Adrenal gland (tissue), 19 donors: ENCODE measurements around the gene SIGLEC5. TPM values are rescaled to one million over a fixed set of nuclear protein-coding genes. Genes with fewer than 3 reads are reported as not detected.
A peak's percentile ranks its signal among the peaks of the same experiment; 100 is the strongest.
"Not testable (repeated sequence)": the region's sequence is repeated elsewhere in the genome, so short reads cannot be mapped to it uniquely, and the experiment has no call there.

ENCODE experiments used
- DNase-seq, 7 donors: peaks; one replicate each; pipeline ENCODE4 v3.0.0-alpha.2; 2019 to 2020
- H3K27ac ChIP-seq, 5 donors: fragments of 200-600 bp; sonication (generic) in 4 of 5; 1 replicate in 3 of 5; 2 replicates in 2 of 5; pipeline versions ENCODE4 v1.5.1 to v1.8.0; 2016 to 2020; ENCODE audit warnings: mild to moderate bottlenecking in 1 of 5
- H3K27me3 ChIP-seq: fragments of 200-600 bp; 2 replicates; pipeline ENCODE4 v1.8.0; 2021
- H3K36me3 ChIP-seq, 2 donors: fragments of 200-600 bp; replicated peaks in 1 of 2; 1 replicate in 1 of 2; 2 replicates in 1 of 2; pipeline versions ENCODE4 v1.5.1 to v1.8.0; 2018 to 2022
- H3K4me1 ChIP-seq, 2 donors: fragments of 200-600 bp; replicated peaks in 1 of 2; 1 replicate in 1 of 2; 2 replicates in 1 of 2; pipeline versions ENCODE4 v1.5.1 to v1.8.0; 2018 to 2021
- H3K4me3 ChIP-seq, 4 donors: fragments of 200-600 bp; sonication (generic) in 3 of 4; one replicate each; pipeline ENCODE4 v1.5.1; 2016 to 2018
- H3K9me3 ChIP-seq, 3 donors: fragments of 200-600 bp; sonication (generic) in 1 of 3; replicated peaks in 1 of 3; 1 replicate in 2 of 3; 2 replicates in 1 of 3; pipeline versions ENCODE4 v1.5.1 to v1.8.0; 2016 to 2021
- POLR2A ChIP-seq, 2 donors: fragments of 450-650 bp; IDR thresholded peaks; one replicate each; pipeline ENCODE4 v1.6.1; 2017; ENCODE audit warnings: antibody characterized with exemption in 2 of 2, mild to moderate bottlenecking in 2 of 2, moderate library complexity in 1 of 2
- WGBS, 4 donors: extraction: QIAGEN DNeasy Blood & Tissue Kit in 2 of 4; methylation state at CpG; one replicate each; pipeline versions ENCODE4 v1.1.5 to v1.1.7; 2013 to 2017; 5-methylcytosine and 5-hydroxymethylcytosine counted together
- intact Hi-C, 2 donors: fragments of 100-400 bp; cut with DNase I; formaldehyde crosslinking; loops; one replicate each; pipeline versions ENCODE4 v1.14.1 to v1.15.0; 2022 to 2023
- long read RNA-seq, 10 donors: library from polyadenylated mRNA in 3 of 10; unstranded in 2 of 10; stranded (forward) in 1 of 10; transcript quantifications; one replicate each; pipeline ENCODE4 v2.0.0 and lab custom pipeline, GENCODE V29; 2021 to 2026
- polyA plus RNA-seq, 3 donors: library from polyadenylated mRNA; stranded (reverse); fragments of 200-250 nt in 2 of 3; fragments of 350-450 nt in 1 of 3; fragmentation: Illumina TruSeq in 1 of 3; extraction: RNeasy Lipid Tissue Mini Kit (QIAGEN cat#74804) in 1 of 3; gene quantifications; one replicate each; pipeline ENCODE4 v1.2.3, GENCODE V29; 2013 to 2014
- total RNA-seq, 9 donors: library from RNA; depleted of rRNA in 4 of 9; stranded (reverse); fragments of >200 nt in 4 of 9; fragments of 120-200 nt in 1 of 9; fragmentation: NEBNext Ultra II Directional in 1 of 9; extraction: Animal tissue kit (Norgen Biotek cat#: 25700) in 1 of 9; gene quantifications; one replicate each; pipeline versions ENCODE4 v1.1.0 to v1.2.4, GENCODE V29; 2013 to 2023
- TF ChIP-seq, protein P1 (sequence below), 6 experiments: fragments of 450-650 bp in 4 of 6; fragments of 200-600 bp in 2 of 6; sonication (generic) in 1 of 6; IDR thresholded peaks; 1 replicate in 5 of 6; 2 replicates in 1 of 6; pipeline versions ENCODE4 v1.5.1 to v1.8.0; 2016 to 2021; ENCODE audit warnings: antibody characterized with exemption in 6 of 6, mild to moderate bottlenecking in 2 of 6, moderate library complexity in 1 of 6
- donor health status: healthy with polysubstance abuse.
- donor health status: Bipolar disorder and iron deficiency.
- donor health status: DM: yes; HTN: yes; CAD: no.
- donor health status: DM: no; HTN: no; CAD: no.
- donor health status: DM: no; HTN: no; CAD: no.
- donor health status: DM: yes; HTN: yes; CAD: no.

SIGLEC5 gene, protein sequence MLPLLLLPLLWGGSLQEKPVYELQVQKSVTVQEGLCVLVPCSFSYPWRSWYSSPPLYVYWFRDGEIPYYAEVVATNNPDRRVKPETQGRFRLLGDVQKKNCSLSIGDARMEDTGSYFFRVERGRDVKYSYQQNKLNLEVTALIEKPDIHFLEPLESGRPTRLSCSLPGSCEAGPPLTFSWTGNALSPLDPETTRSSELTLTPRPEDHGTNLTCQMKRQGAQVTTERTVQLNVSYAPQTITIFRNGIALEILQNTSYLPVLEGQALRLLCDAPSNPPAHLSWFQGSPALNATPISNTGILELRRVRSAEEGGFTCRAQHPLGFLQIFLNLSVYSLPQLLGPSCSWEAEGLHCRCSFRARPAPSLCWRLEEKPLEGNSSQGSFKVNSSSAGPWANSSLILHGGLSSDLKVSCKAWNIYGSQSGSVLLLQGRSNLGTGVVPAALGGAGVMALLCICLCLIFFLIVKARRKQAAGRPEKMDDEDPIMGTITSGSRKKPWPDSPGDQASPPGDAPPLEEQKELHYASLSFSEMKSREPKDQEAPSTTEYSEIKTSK
- total RNA-seq (1 to 10 TPM in 1 of 9 donors, under 1 TPM in 4, not detected in 4; 0.11 to 3.0 (median 0.57) TPM), polyA plus RNA-seq (not detected)
- long read RNA-seq, donor 1: 0 reads
- long read RNA-seq, donor 2: 0 reads
- long read RNA-seq, donor 3: 0 reads
- long read RNA-seq, donor 4, partial matches to known transcripts: 0 of 5 reads
- long read RNA-seq, donor 4, other reads (novel, unspliced or antisense): 5 of 5 reads
- long read RNA-seq, donor 5: 0 reads
- long read RNA-seq, donor 6: 0 reads
- long read RNA-seq, donor 7: 0 reads
- long read RNA-seq, donor 8: 0 reads
- long read RNA-seq, donor 9: 0 reads
- long read RNA-seq, donor 10: 0 reads

DNA sequence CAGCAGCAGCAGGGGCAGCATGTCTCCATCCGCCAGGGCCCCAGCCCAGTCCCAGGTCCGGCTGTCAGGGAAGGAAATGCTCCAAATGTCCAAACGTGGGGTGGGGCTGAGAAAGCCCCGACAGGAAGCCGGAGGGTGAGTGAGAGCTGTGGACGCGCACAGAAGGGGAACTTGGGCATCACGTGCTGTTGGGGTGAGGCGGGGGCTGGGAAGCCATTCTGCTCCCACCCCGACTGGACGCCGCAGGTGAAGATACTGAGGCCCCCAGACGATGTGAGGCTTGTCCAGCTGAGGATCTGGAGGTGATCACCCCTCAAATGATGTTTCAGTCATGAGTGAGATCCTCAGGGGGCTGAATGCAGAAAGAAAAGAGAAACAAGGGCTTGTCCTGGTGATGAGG is at the start of gene SIGLEC5:
Gene SIGLEC5, minus strand, starts transcription at position 87 of the 400 bp plus-strand sequence. Its CDS starts 66 bp downstream, at position 21.
- intact Hi-C loops, H3K27ac ChIP-seq: not testable (repeated sequence)

DNA sequence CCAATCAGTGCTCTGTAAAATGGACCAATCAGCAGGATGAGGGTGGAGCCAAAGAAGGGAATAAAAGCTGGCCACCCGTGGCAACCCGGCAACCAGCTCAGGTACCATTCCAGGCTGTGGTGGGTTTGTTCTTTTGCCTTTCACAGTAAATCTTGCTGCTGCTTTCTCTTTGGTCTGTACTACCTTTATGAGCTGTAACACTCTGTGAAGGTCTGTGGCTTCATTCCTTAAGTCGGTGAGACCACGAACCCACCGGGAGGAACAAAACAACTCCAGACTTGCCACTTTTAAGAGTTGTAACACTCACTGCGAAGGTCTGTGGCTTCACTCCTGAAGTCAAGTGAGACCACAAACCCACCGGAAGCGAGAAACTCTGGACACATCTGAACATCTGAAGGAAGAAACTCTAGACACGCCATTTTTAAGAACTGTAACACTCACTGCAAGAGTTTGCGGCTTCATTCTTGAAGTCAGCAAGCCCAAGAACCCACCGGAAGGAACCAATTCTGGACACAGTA is 46.4 kb upstream of the SIGLEC5 start:
- WGBS, 4 donors: 64 to 73% (median 69%) methylated on average over 11 of the region's 11 CpGs
- Histone ChIP-seq H3K27me3 (peaks cover 5% of the 10 kb centered on the region), H3K4me3 (no peak overlapping the region), H3K36me3 (no peaks in the 10 kb centered on the region), H3K27ac (no peak overlapping the region), H3K9me3 (no peaks in the 10 kb centered on the region), H3K4me1 (no peaks in the 10 kb centered on the region)
- no peak for DNase-seq
- intact Hi-C loops: no loop called here
- TF ChIP-seq, protein P1, sequence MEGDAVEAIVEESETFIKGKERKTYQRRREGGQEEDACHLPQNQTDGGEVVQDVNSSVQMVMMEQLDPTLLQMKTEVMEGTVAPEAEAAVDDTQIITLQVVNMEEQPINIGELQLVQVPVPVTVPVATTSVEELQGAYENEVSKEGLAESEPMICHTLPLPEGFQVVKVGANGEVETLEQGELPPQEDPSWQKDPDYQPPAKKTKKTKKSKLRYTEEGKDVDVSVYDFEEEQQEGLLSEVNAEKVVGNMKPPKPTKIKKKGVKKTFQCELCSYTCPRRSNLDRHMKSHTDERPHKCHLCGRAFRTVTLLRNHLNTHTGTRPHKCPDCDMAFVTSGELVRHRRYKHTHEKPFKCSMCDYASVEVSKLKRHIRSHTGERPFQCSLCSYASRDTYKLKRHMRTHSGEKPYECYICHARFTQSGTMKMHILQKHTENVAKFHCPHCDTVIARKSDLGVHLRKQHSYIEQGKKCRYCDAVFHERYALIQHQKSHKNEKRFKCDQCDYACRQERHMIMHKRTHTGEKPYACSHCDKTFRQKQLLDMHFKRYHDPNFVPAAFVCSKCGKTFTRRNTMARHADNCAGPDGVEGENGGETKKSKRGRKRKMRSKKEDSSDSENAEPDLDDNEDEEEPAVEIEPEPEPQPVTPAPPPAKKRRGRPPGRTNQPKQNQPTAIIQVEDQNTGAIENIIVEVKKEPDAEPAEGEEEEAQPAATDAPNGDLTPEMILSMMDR (IDR thresholded peaks at IDR 0.05): no peak
- no peak for TF ChIP-seq POLR2A (IDR thresholded peaks at IDR 0.05)

More for the DNA sequence above, at the start of gene SIGLEC5:
- not testable (repeated sequence) for H3K27me3 ChIP-seq, H3K36me3 ChIP-seq, H3K4me3 ChIP-seq, H3K4me1 ChIP-seq, H3K9me3 ChIP-seq, DNase-seq
- 50 to 52% (median 50%) methylated on average over 9 to 10 of the region's 13 CpGs; no CpG with 5 or more reads in 1 of the 4 donors for WGBS, 4 donors

DNA sequence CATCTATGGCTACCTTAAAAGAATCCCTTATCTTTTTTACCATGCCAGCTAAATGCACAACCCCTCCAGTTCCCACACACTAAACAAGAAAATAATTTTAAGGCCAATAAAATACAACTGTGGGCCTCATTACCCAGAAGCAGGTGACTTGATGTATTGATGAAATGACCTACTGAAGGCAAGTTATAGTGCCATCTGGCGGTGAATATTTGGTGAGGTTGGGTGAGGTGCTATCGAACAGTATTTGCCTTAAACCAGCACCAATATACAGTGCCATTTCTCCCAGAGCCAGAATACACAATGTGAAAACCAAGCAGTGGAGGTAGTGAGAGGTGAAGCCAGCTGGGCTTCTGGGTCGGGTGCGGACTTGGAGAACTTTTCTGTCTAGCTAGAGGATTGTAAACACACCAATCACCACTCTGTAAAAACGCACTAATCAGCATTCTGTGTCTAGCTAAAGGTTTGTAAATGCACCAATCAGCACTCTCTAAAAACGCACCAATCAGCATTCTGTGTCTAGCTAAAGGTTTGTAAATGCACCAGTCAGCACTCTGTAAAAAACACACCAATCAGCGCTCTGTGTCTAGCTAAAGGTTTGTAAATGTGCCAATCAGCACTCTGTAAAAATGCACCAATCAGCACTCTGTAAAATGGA is 45.8 kb upstream of the SIGLEC5 start:
- DNase-seq, H3K27me3 ChIP-seq, H3K9me3 ChIP-seq, H3K36me3 ChIP-seq, intact Hi-C loops, H3K4me3 ChIP-seq, H3K27ac ChIP-seq, H3K4me1 ChIP-seq: not testable (repeated sequence)
- 60 to 67% (median 64%) methylated on average over 7 of the region's 7 CpGs for WGBS, 4 donors
- TF ChIP-seq, protein P1 (IDR thresholded peaks at IDR 0.05): peak; percentile 19 to 40 (median 31)

DNA sequence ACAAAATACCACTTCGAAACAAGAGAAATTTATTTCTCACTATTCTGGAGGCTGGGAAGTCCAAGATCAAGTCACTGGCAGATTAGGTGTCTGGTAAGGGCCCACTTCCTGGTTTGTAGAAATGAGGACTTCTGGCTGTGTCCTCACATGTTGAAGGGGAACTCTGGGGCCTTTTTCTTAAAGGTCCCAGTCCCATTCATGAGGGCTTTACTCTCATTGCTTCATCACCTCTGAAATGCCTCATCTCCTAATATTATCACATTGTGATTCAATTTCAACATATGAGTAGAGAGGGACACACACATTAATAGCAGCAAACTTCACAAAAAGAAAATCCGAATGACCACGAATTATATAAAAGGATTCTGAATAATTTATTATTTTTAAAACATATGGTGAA is 38.0 kb upstream of the SIGLEC5 start:
- no peak overlapping the region for H3K4me3 ChIP-seq
- H3K27me3 ChIP-seq: peaks cover 3% of the 10 kb centered on the region
- TF ChIP-seq POLR2A (IDR thresholded peaks at IDR 0.05): no peak
- TF ChIP-seq, protein P1 (IDR thresholded peaks at IDR 0.05): no peak
- H3K27ac ChIP-seq: no peak overlapping the region
- H3K9me3 ChIP-seq: no peaks in the 10 kb centered on the region
- intact Hi-C loops: no loop called here
- no peak for DNase-seq
- H3K4me1 ChIP-seq: no peaks in the 10 kb centered on the region
- WGBS, 4 donors: 51 to 80% (median 65%) methylated on average over 3 of the region's 3 CpGs
- H3K36me3 ChIP-seq: no peaks in the 10 kb centered on the region
